GM12878 (cell line): ENCODE measurements around the gene TET2. TPM values are rescaled to one million over a fixed set of nuclear protein-coding genes. Genes with fewer than 3 reads are reported as not detected.
A peak's percentile ranks its signal among the peaks of the same experiment; 100 is the strongest.

ENCODE experiments used
- ATAC-seq: fragments of 200-7000 bp; cut with Tn5 transposase; 3 replicates; pipeline ENCODE4 v1.9.1; 2020; ENCODE audit warnings: mild to moderate bottlenecking, moderate library complexity
- BruUV-seq: library from RNA; stranded (reverse); fragments of 400-500 nt; replicated peaks from 2 replicates; lab custom pipeline; 2021; lab: Mats Ljungman, UMichigan
- CTCF ChIA-PET: fragments of 300-600 bp; sonication (Branson Sonifier 250); formaldehyde crosslinking; extraction: SDS; loops from one replicate; lab custom pipeline; 2021; ENCODE audit warnings: inconsistent platforms; lab: Yijun Ruan, JAX
- POLR2A ChIA-PET: fragments of 350-600 bp; formaldehyde crosslinking; extraction: SDS; loops from one replicate; lab custom pipeline; 2021; ENCODE audit warnings: inconsistent platforms; lab: Charles Lee
- RAD21 ChIA-PET: fragments of 300-600 bp; sonication (Branson Sonifier 250); formaldehyde crosslinking; loops from one replicate; lab custom pipeline; 2023; ENCODE audit warnings: antibody characterized with exemption; ENCODE audit not compliant: unreplicated experiment; lab: Charles Lee
- SMC1A ChIA-PET: fragments of 300-600 bp; sonication (Branson Sonifier 250); formaldehyde crosslinking; loops from one replicate; lab custom pipeline; 2023; ENCODE audit not compliant: unreplicated experiment, uncharacterized antibody; lab: Charles Lee
- DNase-seq: peaks from one replicate; pipeline ENCODE4 v3.0.0-alpha.2; 2011; ENCODE audit warnings: low read depth, low spot score
- FAIRE-seq: peaks from 3 replicates; lab custom pipeline; 2011; peaks lifted over from hg19 to GRCh38; lab: Jason Lieb, UNC
- H2AFZ ChIP-seq: 2 replicates; pipeline ENCODE4 v1.6.0; 2011; ENCODE audit warnings: low read depth, low read length, control low read depth; ENCODE audit not compliant: control insufficient read depth
- H3K27ac ChIP-seq: 2 replicates; pipeline ENCODE4 v1.5.1; 2011; ENCODE audit warnings: control low read depth; ENCODE audit not compliant: control insufficient read depth, insufficient read depth
- H3K27me3 ChIP-seq, 2 experiments: replicated peaks in 1 of 2; 2 replicates each; pipeline versions ENCODE4 v1.6.0 to v1.6.1; 2011; ENCODE audit warnings: low read length in 1 of 2; ENCODE audit not compliant: control insufficient read depth in 2 of 2, insufficient read depth in 2 of 2
- H3K36me3 ChIP-seq, 2 experiments: 2 replicates each; pipeline ENCODE4 v1.5.1; 2011; ENCODE audit warnings: low read length in 1 of 2; ENCODE audit not compliant: control insufficient read depth in 2 of 2, insufficient read depth in 2 of 2
- H3K4me1 ChIP-seq: 2 replicates; pipeline ENCODE4 v1.6.1; 2011; ENCODE audit warnings: mild to moderate bottlenecking, low read length, moderate library complexity, mixed read lengths; ENCODE audit not compliant: control insufficient read depth, insufficient read depth
- H3K4me2 ChIP-seq: 2 replicates; pipeline ENCODE4 v1.6.0; 2011; ENCODE audit warnings: control low read depth; ENCODE audit not compliant: control insufficient read depth, insufficient read depth
- H3K4me3 ChIP-seq: fragments of 200-600 bp; sonication (generic); 2 replicates; pipeline ENCODE4 v1.5.1; 2016
- H3K79me2 ChIP-seq: 2 replicates; pipeline ENCODE4 v1.6.0; 2011; ENCODE audit warnings: low read length; ENCODE audit not compliant: control insufficient read depth, insufficient read depth
- H3K9ac ChIP-seq: 2 replicates; pipeline ENCODE4 v1.8.0; 2011; ENCODE audit warnings: low read length, control low read depth, mixed read lengths; ENCODE audit not compliant: control insufficient read depth, insufficient read depth
- H3K9me3 ChIP-seq: replicated peaks from 3 replicates; pipeline ENCODE4 v1.5.1; 2011; ENCODE audit warnings: mild to moderate bottlenecking, low read length; ENCODE audit not compliant: control insufficient read depth, insufficient read depth
- H4K20me1 ChIP-seq: 2 replicates; pipeline ENCODE4 v1.6.0; 2011; ENCODE audit not compliant: control insufficient read depth, insufficient read depth
- ASH2L ChIP-seq: fragments of 300-600, 200-600 bp; sonication (generic); IDR thresholded peaks from 2 replicates; pipeline ENCODE4 v1.6.1; 2017; ENCODE audit warnings: low read depth, mild to moderate bottlenecking, borderline replicate concordance
- DPF2 ChIP-seq: fragments of 450-650 bp; IDR thresholded peaks from 2 replicates; pipeline ENCODE4 v1.6.1; 2017; ENCODE audit warnings: mild to moderate bottlenecking
- HDAC6 ChIP-seq: fragments of 200-600 bp; sonication (generic); IDR thresholded peaks from one replicate; pipeline ENCODE4 v1.8.0; 2017; ENCODE audit warnings: antibody characterized with exemption; ENCODE audit not compliant: unreplicated experiment
- JUNB ChIP-seq: IDR thresholded peaks from 2 replicates; pipeline ENCODE4 v1.6.1; 2016; ENCODE audit warnings: antibody characterized with exemption, mild to moderate bottlenecking
- NFIC ChIP-seq: IDR thresholded peaks from 2 replicates; pipeline ENCODE4 v1.6.1; 2012; ENCODE audit warnings: low read depth, mild to moderate bottlenecking, inconsistent platforms, low read length, moderate library complexity
- NFYB ChIP-seq: IDR thresholded peaks from 2 replicates; pipeline ENCODE4 v1.6.1; 2011; ENCODE audit warnings: low read depth, mild to moderate bottlenecking, low read length, improper control_type of control experiment, moderate library complexity; ENCODE audit not compliant: insufficient read depth
- RAD21 ChIP-seq: IDR thresholded peaks from 2 replicates; pipeline ENCODE4 v1.6.1; 2011; ENCODE audit warnings: mild to moderate bottlenecking, low read depth, low read length, moderate library complexity; ENCODE audit not compliant: insufficient read depth
- SP1 ChIP-seq: IDR thresholded peaks from one replicate; pipeline ENCODE4 v1.6.1; 2011; ENCODE audit warnings: low read depth, low read length
- ZNF24 ChIP-seq: fragments of 450-650 bp; IDR thresholded peaks from 2 replicates; pipeline ENCODE4 v1.6.1; 2017; ENCODE audit warnings: antibody characterized with exemption, mild to moderate bottlenecking
- WGBS: methylation state at CpG from one replicate; pipeline ENCODE4 v1.1.6; 2016; ENCODE audit warnings: low lambda C conversion rate; ENCODE audit not compliant: insufficient replicate concordance, insufficient coverage; ENCODE audit errors: missing lambda C conversion rate; 5-methylcytosine and 5-hydroxymethylcytosine counted together
- in situ Hi-C: fragments of 300-500 bp; cut with MboI; formaldehyde crosslinking; loops from 9 replicates; pipeline ENCODE4 v1.14.3; 2018; ENCODE audit warnings: mixed read lengths
- intact Hi-C: fragments of 100-400 bp; cut with micrococcal nuclease; formaldehyde crosslinking; loops from one replicate; pipeline ENCODE4 v1.14.2; 2022; ENCODE audit not compliant: unreplicated experiment
- polyA plus RNA-seq, 11 experiments: library from polyadenylated mRNA; depleted of rRNA in 4 of 11; unstranded in 6 of 11; stranded (reverse) in 5 of 11; fragments of >200 nt; fragmentation: Nextera tagmentation in 4 of 11; fragmentation: Illumina TruSeq in 1 of 11; extraction: Ambion mirVana in 4 of 11; extraction: Trizol in 1 of 11; gene quantifications; 1 replicate in 1 of 11; 2 replicates in 10 of 11; pipeline versions ENCODE4 v1.2.1 to v1.2.3, GENCODE V29; 2011 to 2016; ENCODE audit warnings: inconsistent platforms in 2 of 11, missing spikeins in 2 of 11, low read depth in 1 of 11
- total RNA-seq, 4 experiments: library from RNA; depleted of rRNA in 3 of 4; stranded (reverse); fragments of >200 nt in 3 of 4; fragmentation: Illumina TruSeq in 1 of 4; extraction: Trizol in 1 of 4; gene quantifications; 2 replicates each; pipeline versions ENCODE4 v1.2.1 to v1.2.3, GENCODE V29; 2013 to 2021

Gene TET2
- total and polyA plus RNA-seq, 10 of the 15 experiments (the other 5 are each of a cell fraction or from before 2014, with no cell fraction given): 3.7 to 49.0 (median 27.5) TPM

GRCh38 chr4:105154576-105154975 is 7.9 kb downstream of the TET2 start:
- Histone ChIP-seq H4K20me1 (peaks cover 2% of the 10 kb centered on the region; the same call in 1 of the 2 replicates), H3K27me3 (no peaks in the 10 kb centered on the region), H3K9ac (no peak overlapping the region), H3K36me3 (peaks cover 0 to 18% of the 10 kb centered on the region in 2 experiments; a peak in 2 of 4 replicates), H3K79me2 (peaks cover 100% of the 10 kb centered on the region), H2AFZ (no peak overlapping the region), H3K4me2 (peak overlapping the region; percentile 27; the same call in 1 of the 2 replicates), H3K9me3 (peaks cover 8% of the 10 kb centered on the region), H3K4me3 (no peak overlapping the region), H3K4me1 (no peaks in the 10 kb centered on the region), H3K27ac (no peak overlapping the region)
- 99% methylated on average over 5 of the region's 5 CpGs for WGBS
- intact Hi-C loops (no loop called here), in situ Hi-C loops (no loop called here)
- no TSS peak for BruUV-seq
- POLR2A ChIA-PET: no interaction called here
- CTCF ChIA-PET: no interaction called here
- DNase-seq: no peak
- RAD21 ChIA-PET: interaction anchor here (1.0 kb wide), 2 partner anchors 8 to 151 kb away, joined by 3 read pairs; no protein-coding TSS in a partner anchor
- FAIRE-seq: no peak
- no peak for TF ChIP-seq RAD21
- TF ChIP-seq SP1: no peak
- TF ChIP-seq JUNB: no peak
- no peak for TF ChIP-seq NFYB
- TF ChIP-seq ASH2L: no peak
- TF ChIP-seq HDAC6: no peak
- no peak for TF ChIP-seq NFIC
- TF ChIP-seq ZNF24: no peak
- no peak for TF ChIP-seq DPF2
- SMC1A ChIA-PET: interaction anchor here (0.6 to 2.7 kb wide), 5 partner anchors 8 to 258 kb away, joined by 3 to 11 read pairs (median 4); no protein-coding TSS in a partner anchor
- ATAC-seq: peak; percentile 9
